ENCODE measurements around the gene ZNF615. TPM values are rescaled to one million over a fixed set of nuclear protein-coding genes. Genes with fewer than 3 reads are reported as not detected.
"Not testable (repeated sequence)": the region's sequence is repeated elsewhere in the genome, so short reads cannot be mapped to it uniquely, and the experiment has no call there.

The ZNF615 gene
- total RNA-seq, 1 donor from 2014 or later = 27.1 TPM

DNA sequence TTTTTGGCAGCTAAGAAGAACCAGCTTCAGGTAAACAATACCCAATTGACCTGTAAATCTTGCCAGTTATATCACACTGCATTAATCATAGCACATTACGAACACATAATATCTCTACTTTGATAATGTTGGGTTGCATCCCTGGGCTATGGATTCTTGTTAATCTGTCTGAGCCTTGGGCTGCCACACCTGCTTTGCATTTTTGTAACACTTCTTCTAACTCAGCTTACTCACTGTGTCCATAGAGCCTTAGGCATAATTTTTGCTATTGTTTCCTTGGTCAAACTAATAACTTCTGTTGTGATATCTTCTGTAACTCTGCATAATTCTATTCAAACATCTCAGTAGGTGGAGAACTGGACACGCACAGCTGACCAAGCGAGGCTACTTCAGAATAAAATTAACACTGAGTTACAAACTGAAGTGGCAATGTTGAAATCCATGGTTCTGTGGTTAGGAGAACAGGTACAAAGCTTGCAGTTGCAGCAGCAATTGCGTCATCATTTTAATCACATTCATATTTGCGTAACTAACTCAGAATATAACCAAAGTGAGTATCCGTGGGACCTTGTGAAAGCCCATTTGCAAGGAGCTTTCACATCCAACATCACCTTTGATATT, 27.8 kb downstream of the ZNF615 start:
- DNase-seq = no peak

DNA sequence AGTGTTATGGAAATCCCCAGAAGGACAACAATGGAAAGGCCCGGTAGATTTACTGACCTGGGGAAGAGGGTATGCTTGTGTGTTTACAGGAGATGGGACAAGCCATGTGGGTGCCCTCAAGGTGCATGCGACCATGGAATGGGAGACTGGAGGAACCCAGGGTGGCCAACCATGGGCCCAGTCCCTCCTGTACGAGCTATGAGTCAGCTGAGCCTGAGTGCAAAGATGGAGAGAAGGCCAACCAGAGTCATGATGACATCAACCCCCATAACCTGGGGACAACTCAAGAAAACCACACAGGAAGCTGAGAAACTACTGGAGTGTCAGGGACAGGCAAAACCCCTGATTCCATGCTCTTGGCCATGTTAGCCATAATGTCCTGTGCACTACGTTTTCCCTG, 29.1 kb downstream of the ZNF615 start:
- DNase-seq = no peak

DNA sequence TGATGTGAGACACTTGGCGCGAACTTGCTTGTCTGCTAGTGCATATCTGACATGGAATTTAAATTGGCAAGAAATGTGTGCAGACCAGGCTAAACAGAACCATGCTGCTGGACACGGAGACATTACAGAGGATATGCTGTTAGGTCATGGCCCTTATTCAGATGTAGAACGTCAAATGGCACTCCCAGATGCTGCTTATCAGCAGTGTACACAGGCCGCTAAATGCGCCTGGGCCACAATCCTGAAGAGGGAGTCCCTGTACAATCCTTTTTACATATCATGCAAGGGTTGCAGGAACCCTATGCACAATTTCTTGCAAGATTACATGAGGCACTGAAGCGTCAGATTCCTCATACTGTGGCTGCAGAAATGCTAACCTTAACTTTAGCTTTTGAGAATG, 30.7 kb downstream of the ZNF615 start:
- no peak for DNase-seq

DNA sequence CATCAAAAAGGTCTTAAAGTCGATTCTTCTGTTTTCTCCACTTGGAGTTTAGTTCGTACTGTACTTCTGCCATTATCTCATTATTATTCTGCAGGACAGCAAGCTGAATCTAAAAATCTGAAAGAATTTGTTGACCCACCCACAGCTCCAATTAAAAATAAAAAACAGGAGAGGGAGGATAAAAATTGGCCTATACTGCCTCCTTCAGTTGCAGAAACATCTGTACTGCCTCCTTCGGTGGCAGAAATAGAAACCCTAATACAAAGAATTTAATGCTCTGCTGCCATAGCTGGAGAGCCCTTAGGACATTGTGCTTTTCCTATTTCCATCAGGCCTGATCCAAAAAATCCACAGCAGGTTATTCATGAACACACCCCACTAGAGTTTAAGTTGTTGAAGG, 31.2 kb downstream of the ZNF615 start:
- no peak for DNase-seq

GRCh38 chr19:51975787-51976186, 32.2 kb downstream of the ZNF615 start:
- not testable (repeated sequence) for DNase-seq

GRCh38 chr19:51971624-51972023, 36.4 kb downstream of the ZNF615 start:
- DNase-seq = no peak

DNA sequence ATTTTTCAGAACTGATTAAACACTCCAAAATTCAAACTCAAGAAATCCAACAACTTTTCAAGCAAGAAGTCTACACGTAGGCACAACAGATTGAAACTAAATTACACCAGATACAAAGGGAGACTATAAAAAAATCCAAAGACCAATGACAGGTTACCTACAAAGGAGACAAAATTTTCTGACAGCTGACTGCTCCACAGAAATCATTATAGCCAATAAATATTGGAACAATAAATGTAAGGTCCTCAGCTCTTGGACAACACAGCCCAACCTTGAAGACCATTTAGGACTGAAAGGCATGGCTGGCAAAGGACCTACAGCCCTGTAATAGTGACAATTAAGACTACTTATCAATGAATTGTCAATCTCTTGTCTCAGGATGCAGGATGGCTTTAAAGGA, 37.3 kb downstream of the ZNF615 start:
- DNase-seq = no peak

GRCh38 chr19:51965583-51965982, 42.4 kb downstream of the ZNF615 start:
- DNase-seq = no peak

DNA sequence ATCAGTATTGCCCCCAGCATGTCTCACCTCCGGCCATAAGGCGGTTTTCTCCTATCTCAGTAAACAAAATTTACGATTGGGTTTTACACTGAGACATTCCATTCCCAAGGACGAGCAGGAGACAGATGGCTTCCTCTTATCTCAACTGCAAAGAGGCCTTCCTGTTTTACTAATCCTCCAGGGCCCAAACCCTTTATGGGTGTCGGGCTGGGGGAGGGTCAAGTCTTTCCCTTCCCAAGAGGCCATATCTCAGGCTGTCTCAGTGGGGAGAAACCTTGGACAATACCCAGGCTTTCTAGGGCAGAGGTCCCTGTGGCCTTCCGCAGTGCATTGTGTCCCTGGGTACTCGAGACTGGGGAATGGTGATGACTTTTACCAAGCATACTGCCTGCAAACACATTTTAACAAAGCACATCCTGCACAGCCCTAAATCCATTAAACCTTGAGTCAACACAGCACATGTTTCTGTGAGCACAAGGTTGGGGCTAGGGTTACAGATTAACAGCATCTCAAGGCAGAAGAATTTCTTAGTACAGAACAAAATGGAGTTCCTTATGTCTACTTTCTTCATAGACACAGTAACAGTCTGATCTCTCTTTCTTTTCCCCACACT, 47.3 kb downstream of the ZNF615 start:
- DNase-seq = not testable (repeated sequence)

GRCh38 chr19:51959791-51960190, 48.2 kb downstream of the ZNF615 start:
- DNase-seq = no peak

- DNase-seq = not testable (repeated sequence)
Measured at GRCh38 chr19:51957846-51958245, 50.2 kb downstream of the ZNF615 start.

DNA sequence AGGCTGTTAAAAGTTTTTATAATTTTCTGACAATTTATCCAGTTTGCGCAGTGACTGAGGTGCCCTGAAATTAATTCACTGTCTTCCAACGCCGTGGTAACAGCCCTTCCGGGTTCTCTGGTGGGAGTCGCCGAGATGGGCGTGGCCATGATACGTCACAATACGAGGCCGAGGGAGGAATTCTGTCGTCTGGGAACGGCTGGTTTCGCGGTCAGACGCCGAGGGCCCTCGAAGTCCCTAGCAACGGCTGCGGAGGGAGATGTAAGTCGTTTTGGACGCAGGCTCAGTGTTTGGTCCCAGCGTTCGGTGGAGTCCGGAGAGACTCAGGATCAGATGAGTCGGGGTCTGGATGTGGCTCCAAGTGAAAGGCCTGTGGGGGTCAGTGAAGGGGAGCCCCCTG, 59.0 kb downstream of the ZNF615 start:
- peak; percentile 2 for DNase-seq

DNA sequence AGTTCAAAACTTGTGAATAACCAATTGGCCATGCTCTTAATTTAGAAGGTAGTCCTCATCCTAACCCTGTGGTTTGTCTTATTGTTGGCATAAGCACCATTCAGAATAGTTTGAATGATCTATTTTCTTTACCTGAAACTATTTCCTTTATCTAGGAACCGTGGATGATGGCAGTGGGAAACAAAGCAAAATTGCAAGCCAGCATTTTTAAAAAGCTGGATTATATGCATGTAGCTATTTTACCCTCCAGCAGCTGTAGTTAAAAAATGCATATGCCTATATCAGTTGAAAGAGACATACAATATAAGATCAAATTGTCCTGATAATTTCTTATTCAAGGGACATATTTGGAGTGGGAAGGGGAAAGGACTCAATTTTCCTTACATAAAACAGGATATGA, 61.4 kb downstream of the ZNF615 start:
- no peak for DNase-seq

DNA sequence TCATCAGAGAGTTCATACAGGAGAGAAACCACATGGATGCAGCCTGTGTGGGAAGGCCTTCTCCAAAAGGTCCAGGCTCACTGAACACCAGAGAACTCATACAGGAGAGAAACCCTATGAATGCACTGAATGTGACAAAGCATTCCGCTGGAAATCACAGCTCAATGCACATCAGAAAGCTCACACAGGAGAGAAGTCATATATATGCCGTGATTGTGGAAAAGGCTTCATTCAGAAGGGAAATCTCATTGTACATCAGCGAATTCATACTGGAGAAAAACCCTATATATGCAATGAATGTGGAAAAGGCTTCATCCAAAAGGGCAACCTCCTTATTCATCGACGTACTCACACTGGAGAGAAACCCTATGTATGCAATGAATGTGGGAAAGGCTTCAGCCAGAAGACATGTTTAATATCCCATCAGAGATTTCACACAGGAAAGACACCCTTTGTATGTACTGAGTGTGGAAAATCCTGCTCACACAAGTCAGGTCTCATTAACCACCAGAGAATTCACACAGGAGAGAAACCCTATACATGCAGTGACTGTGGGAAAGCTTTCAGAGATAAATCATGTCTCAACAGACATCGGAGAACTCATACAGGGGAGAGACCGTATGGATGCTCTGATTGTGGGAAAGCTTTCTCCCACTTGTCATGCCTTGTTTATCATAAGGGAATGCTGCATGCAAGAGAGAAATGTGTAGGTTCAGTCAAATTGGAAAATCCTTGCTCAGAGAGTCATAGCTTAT, 63.0 kb downstream of the ZNF615 start:
- DNase-seq = no peak

Other genes with a start within 250 kb of the ZNF615 start
- gene FPR2, start 247.0 kb downstream of the ZNF615 start, total RNA-seq = 0.62 TPM
- 0.31 TPM for gene FPR3, start 213.1 kb downstream of the ZNF615 start, total RNA-seq
- 66.6 TPM for gene ZNF577, start 120.3 kb downstream of the ZNF615 start, total RNA-seq
- 39.0 TPM for gene ZNF649, start 103.2 kb downstream of the ZNF615 start, total RNA-seq
- gene ZNF613, start 80.7 kb downstream of the ZNF615 start, total RNA-seq = 11.4 TPM
- 20.6 TPM for gene ZNF350, start 21.4 kb downstream of the ZNF615 start, total RNA-seq
- 33.7 TPM for gene ZNF614, start 20.2 kb upstream of the ZNF615 start, total RNA-seq
- 17.6 TPM for gene ZNF432, start 40.6 kb upstream of the ZNF615 start, total RNA-seq
- 52.4 TPM for gene ZNF841, start 87.6 kb upstream of the ZNF615 start, total RNA-seq
- 33.4 TPM for gene ZNF616, start 131.7 kb upstream of the ZNF615 start, total RNA-seq
- 48.5 TPM for gene ZNF836, start 163.4 kb upstream of the ZNF615 start, total RNA-seq
- 255 TPM for gene PPP2R1A, start 181.8 kb upstream of the ZNF615 start, total RNA-seq

All from occipital lobe (tissue), 2 donors.